ENCODE data around the gene ANKRD13A.

The ANKRD13A gene

DNA sequence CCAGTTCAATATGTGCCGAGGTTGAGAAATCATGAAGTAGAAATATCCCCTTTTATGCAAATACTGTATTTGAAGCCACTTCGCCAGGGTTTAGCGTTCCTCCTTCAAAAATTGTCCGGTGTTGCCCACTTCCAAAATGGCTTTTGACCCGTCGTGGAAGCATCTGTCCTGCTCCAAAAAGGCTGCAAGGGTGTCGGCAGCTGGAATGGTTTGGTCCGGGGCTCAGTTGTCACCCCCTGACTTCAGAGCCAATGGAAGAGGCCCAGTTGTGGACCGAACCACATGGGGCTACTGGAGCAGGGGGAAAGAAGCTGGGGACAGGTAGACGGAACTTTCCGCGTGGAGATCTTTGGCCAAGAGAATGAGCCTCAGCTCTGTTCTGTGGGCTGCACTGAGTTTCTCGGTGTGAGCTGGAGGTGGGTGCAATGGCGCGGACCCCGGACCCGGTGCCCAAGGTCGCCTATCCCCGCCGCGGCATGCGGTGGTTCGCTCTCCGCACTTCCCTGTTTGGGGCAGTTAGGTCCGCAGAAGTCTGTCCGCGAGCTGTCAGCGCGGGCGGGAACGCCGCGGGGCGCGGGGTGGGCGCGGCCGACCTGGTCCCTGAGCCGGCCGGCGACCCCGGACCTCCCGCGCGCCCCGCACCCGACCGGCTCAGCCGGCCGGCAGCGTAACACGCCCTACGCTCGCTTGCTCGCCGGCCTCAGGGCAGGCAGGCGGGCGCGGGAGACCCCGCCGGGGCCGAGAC, at the start of gene ANKRD13A:
Gene ANKRD13A, plus strand, starts transcription at position 527 of the 745 bp plus-strand sequence. CDS start 259 bp downstream, outside the sequence.
- DNase-seq = peak; percentile 84

DNA sequence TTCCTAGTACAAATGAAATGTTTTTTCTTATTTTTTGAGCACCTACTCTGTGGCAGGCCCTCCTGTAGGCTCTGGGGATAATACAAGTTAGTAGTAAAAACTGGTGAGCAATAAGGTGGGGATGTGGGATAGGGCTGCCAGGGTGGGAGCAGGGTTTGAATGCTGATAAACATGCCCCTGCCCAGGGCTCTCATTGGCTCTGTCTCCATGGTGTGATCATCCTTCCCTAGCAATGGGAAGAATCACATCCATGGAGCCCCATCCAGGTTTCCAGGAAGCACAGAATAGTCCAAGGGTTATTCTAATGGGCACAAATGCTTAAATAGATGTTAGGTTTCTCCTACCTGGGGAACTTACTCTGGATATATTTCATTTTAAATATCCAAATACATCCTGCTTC, 48.6 kb upstream of the ANKRD13A start:
- DNase-seq = no peak

DNA sequence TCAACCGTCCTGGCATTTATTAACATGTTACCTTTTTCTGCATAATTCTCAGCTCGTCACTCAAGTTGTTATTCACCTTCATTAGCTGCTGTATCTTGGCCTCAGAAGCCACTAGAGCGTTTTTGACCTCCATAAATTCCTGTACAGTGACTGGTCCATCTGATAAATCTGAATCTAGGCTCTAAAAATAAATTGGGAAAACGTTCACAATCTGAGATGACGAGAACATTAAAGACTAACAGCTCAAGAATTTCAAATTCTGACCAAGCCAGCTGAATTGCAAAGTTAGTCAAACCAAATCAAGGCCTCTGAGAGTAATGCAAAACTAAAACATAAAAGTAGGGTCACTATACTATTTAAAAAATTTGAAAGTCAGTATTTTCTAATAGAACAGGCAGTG, 48.1 kb upstream of the ANKRD13A start:
- no peak for DNase-seq

DNA sequence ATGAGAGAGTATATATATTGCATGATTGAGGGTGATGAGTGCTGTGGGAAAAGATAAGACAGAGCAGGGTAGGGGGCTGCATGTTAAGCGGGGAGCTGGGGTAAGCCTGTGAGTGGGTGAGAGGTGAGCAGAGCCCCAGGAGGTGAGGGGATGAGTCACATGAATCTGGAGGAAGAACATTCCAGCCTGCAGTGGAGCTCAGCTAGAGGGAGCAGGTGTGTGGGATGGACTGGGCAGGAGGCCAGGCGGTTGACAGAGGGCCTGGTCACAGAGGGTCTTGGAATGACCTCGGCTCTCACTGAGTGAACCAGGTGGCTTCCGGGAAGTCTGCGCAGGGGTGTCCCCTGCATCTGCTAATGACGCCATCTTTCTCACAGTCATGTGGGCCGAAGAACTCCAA, 47.5 kb upstream of the ANKRD13A start:
- DNase-seq = no peak

DNA sequence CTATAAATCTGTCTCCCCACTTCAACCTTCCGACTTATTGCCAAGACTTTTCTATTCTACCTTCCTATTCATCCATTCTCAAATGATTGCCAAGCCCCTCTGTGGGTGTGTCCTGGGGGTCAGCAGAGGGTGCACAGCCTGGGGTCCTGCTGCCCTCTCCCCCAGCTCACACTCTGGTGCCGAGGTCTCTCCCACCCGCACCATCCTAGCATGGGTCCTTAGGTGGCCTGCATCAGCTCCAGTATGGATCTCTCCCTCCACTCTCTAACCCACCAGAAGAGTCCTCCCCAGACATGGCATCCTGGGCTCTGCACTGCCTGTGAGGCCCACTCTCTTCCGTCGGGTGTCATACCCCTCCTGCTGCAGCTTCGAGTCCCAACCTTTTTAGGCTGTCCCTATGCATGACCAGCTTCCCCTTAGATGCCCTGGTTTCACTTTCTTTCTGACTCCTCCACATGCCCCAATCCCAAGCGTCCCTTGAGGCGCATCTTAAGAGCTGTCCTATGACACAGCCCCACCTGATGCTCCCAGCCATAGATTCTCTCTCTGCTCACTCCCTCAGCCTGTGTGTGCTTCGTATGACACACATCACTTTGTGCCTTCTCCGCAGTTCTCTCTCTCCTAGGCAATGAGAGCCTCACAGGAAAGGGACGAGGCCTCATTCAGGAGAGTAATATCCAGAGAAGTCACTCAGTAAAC, 46.9 kb upstream of the ANKRD13A start:
- DNase-seq = no peak

DNA sequence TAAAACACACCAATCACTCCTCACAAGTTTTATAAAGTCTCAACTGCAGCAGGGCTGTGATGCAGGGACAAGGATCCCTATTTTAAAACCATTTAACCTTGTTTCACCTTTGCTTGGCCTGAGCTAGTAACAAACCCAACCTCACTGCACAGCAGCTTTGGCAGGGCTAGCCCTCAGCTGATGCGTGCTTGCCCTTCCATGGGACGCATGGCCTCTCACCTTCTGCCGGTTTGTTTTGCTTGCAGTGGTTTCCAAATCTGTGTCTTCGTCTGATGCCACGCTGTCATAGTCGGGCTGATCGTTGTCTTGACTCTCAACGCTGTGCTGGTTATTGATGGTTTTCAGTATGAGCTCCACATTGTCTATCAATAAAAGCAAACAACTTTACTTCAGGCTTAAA, 46.4 kb upstream of the ANKRD13A start:
- DNase-seq = no peak

DNA sequence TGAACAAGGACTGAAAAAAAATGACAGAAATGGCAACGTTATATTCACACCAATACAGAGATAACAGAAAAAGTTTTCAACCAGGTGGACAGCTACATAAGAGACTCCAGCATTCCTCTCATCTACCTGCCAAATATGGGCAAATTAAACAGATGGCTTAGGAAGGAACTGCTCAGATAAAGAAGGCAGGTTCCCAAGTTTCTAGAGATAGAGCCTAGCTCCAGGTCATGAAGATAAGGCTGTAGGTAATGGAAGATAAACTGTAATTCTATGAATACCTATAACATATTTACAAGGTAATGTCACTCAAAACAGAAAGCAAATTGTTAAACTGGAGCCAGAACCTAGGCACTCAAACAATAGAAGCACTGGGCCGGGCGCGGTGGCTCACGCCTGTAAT, 45.6 kb upstream of the ANKRD13A start:
- no peak for DNase-seq

DNA sequence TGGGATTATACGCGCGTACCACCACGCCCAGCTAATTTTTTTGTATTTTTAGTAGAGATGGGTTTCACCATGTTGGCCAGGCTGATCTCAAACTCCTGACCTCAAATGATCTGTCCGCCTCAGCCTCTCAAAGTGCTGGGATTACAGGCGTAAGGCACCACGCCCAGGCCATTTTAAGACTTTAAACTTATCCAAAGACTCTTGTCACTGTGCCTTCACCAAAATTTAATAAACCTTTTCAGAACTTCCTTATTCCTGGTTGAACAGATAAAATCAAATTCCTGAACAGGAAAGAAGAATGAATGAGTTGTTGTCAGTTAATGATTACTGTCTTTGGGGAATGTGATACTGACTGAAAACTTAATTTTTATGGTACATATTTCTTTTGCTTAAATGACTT, 40.9 kb upstream of the ANKRD13A start:
- DNase-seq = no peak

DNA sequence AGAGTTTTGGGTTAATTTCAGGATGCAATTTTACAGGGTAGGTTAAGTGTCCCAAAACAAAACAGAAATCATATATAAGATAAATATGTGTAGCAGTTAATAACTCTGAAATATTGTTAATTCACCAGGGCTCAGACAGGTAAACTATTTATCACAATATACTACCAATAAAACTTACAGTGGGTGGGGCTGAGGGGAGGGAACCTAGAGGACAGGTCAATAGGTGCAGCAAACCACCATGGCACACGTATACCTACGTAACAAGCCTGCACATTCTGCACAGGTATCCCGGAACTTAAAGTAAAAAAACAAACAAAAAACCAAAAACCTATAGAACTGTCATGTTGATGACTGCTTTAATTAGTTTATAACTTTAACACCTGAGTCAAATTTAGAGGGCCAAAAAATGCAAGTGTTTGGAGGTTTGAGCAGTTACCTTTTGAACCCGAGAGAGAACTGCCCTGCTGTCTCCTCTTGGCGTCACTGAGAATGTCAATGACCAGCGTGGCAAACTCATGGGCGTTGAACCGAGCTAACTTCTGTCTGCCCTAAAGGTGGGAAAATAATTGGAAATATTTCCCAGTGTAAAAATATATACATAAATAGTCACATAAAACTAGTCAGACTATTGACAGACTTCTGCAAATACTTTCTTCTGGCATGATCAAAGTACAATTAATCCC, 39.7 kb upstream of the ANKRD13A start:
- DNase-seq = no peak

DNA sequence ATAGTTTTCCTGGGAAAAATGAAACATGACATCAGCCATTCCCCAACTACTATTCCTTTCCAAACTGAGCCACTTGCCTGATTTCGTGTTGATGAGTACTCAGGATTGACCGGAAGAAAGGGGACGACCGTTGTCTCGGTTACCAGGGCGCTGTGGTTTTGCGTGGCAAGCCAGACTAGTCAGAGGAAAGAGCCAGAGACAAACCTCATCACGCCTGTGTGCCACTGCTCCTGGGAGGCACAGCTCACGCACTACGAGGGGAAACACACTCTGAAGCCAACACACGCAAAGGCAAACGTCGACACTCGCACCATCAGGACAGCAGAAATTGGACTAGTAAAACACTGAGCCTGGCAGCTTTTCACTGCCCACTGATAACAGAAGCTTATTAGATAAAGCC, 38.0 kb upstream of the ANKRD13A start:
- no peak for DNase-seq

DNA sequence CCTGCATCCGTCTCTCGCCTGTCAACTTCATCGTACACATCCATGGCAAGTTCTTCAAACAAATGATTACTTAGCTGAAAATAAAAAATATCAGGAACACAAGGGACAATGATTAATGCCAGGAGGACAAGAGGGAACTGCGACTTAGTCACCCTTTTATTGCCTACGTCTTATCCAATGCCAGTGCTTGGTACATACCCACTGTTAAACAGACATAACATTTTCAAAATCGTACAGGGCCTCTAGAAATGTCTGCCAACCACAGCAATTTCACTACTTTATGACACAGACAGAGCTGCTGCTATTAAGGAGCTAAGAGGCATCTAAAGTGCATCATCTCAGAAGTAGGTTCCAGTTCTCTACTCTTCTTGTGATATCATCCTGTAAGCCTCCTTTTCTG, 37.6 kb upstream of the ANKRD13A start:
- no peak for DNase-seq

DNA sequence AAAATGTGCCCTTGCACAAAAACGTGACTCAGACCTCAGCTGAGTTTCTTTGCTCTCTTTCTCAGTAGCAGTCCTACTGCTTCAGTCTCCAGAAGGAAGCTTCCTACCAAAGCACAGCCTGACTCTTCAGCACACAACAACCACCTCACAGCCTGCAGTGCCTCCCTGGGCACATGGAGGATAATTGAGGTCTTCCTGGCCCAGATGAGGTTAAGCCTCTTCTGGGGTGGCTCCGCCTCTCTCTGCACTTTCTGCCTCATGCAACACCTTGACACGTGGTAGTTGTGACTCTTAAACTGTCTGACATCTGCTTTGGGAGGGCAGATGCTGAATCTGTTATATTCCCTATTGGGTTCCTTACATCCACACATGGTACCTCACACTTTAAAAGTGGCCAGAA, 36.8 kb upstream of the ANKRD13A start:
- DNase-seq = no peak

DNA sequence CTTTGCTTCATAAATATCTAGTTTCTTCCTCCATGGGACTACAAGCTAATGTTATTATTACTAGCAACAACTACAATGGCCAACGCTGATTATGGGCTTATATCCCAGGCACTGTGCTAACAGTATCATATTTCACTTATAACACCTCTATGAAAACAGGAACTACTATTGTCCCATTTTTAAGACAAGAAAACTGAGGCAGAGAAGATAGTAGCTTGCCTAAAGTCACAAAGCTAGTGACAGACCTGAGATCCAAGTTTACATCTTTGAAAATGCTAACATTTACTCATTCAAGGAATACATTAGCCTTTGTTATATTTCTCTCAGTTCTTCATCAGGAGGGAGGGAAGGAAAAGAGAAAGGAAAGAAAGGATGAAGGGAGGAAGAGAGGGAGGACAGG, 35.9 kb upstream of the ANKRD13A start:
- DNase-seq = no peak

DNA sequence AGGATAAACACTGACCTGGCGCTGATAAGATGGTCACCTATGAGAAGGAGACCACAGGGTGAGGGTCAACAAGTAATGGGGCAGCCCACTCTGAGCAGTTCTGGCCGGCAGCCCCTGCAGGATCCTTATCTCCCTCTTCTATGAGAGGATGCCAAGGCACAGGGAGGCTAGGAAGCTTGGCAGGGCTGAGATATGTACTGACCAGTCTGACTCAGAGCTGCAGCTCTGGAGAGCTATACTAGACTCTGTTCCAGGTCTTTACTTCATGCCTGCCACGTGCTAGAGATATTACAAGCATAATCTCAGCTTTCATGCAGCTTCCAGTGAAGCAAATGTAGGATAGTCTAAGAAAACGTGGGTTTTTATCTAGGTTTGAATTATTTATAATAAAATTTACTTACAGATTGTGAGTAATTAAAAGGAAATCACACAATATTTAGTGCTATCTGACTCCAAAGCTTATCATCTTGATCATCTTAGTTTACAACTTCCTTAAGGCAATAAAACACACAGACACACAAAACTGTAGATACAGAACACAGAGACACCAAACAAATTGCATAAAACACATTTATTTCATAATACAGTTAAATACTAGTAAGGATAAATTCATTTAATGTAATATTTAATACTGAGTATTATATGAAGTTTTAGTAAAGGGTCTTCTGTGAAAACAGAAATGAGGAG, 35.3 kb upstream of the ANKRD13A start:
- no peak for DNase-seq

DNA sequence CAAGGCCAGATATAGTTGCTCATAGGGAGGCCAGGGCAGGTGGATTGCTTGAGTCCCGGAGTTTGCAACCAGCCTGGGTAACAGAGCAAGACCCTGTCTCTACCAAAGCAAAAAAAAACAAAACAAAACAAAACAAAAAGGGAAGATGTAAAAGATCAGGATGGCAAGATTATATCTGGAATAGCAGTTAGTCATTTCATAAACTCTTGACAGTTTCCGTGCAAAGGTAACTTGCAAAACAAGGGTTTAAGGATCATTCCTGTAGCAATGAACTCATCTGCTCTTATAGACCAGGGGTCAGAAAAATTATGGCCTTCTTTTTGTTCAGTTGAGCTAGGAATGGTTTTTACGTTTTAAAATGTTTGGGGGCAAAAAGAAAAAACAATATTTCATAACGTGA, 32.7 kb upstream of the ANKRD13A start:
- DNase-seq = no peak

DNA sequence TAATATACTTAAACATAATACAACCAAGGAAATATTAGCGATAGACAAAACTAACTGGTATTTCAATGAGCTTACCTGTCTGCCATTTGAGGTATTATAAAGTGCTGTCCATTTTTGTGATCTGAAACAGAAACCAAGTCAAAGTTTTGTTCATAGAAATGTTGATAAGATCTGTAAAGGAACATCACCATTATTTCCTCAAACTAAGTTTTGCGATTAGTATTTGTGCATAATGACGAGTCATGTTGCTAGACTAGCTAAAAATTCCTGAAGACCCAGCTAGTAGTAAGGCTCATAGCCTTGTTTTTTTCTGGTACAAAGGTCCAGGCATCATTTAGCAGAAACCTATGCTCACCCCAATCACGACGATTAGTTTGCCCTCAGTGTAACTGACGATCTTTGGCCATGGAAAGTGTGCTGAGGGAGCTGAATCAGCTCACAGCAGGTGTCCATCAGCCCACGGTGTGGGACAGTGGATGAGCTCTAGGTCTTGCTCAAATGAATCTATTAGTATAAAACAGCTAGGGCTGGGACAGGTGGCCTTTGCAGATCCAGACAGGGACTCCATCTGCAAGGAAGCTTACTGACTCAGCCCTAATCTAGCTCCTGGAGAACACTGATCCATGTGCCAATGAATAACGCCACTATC, 31.7 kb upstream of the ANKRD13A start:
- DNase-seq = no peak

DNA sequence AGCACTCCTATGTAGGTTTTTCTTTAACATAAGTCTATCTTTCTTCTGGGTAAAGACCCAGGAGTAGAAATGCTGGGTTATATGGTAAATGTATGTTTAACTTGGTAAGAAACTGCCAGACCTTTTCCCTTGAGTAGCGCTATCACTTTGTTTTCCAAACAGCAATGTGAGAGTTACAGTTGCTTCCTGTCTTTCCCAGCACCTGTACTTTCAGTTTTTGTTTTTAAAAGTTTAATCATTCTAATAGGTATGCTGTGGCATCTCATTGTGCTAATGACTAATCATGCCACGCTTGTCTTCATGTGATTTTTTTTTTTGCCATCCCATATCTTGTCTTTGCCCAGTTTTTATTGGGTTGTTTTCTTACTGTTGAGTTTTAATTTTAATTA, 31.2 kb upstream of the ANKRD13A start:
- DNase-seq = no peak

DNA sequence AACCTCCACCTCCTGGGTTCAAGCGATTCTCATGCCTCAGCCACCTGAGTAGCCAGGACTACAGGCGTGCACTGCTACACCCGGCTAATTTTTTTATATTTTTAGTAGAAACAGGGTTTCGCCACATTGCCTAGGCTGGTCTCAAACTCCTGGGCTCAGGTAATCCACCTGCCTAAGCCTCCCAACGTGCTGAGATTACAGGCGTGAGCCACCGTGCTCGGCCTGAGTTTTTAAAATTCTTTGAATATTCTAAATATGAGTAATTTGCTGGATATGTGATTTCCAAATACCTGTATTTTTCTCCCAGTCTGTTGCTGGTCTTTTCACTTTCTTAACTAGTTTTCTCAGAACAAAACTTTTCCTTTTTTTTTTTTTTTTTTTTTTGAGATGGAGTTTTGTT, 30.4 kb upstream of the ANKRD13A start:
- DNase-seq = no peak

DNA sequence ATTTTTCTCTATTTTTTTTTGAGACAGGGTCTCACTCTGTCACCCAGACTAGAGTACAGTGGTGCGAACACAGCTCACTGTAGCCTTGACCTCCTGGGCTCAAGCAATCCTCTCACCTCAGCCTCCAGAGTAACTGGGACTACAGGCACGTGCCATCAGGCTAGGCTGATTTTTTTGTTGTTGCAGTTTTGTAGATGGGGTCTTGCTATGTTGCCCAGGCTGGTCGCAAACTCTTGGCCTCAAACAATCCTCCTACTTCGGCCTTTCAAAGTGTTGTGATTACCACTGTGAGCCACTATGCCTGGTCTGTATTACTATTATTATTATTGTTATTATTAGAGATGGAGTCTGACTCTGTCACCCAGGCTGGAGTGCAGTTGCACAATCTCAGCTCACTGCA, 26.4 kb upstream of the ANKRD13A start:
- DNase-seq = no peak

DNA sequence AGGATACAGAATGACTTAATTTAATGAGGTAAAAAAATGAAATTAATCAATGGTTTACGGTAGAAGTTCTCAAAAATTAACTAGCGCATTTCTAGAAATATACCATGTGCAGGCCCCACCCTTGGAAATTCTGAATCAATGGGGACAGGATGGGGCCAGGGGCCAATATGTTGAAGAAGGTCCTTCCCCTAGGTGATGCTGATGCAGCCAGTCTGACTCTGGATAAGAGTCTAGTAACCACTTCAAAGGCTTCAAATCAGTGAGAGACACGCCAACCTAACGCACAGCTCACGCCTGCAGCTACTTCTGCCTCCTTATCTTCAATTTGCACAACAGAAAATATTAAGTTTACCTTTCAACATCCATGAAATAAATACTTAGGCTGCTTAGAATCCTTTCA, 17.9 kb upstream of the ANKRD13A start:
- no peak for DNase-seq

DNA sequence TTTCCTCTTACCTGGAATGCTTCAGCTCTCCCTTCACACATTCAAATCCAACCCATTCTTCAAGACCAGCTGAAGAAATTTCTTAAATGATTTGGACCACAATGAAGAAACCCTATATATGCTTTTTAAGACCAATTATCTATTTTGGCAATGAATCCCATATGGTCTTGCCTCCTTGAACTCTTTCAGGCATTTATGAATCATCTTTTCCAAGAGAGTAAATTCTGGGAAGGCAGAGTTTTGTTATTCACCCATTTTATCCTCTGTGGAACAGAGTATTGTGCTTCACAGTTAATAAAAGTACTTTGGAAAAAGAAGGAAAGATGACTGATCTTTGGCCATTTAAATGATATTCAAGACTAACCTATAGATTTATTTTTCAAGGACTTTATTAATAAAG, 17.0 kb upstream of the ANKRD13A start:
- no peak for DNase-seq

DNA sequence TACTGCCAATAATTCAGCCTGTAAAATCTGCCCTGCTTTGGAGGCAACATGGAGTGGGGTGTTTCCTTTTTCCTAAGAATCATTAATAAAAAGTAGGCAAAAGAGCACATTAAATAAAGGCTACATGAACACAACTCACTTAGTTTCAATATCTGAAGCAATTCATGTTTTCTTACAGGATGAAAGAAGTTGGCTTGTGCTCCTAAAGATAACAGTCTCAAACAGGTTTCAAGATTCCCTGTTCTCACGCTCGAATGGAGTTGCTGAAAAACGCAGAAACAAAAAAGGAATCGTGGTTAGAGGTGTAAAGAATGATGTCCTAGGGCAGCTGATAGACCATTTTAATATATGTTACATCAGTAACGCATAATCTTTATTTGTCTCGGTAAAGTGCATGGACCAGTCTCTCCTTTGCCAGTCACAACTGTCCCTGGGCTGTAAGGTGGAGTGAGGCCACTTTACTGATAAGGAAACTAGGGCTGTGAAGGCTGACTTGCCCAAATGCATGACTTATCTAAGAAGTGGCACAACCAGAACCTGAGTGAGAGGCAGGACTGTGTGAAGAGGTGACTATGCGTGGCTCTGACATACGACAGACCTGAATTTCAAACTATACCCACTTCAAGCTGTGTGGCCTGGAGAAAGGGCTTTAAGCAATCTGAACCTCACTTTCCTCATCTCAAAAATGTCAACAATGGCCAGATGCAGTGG, 15.6 kb upstream of the ANKRD13A start:
- DNase-seq = no peak
